Measurements from ENCODE around the gene ARL14. TPM values are rescaled to one million over a fixed set of nuclear protein-coding genes. Genes with fewer than 3 reads are reported as not detected.

ARL14 gene
- total RNA-seq, 5 donors from 2014 or later (not counting 1 experiment from before 2014, with no cell fraction given) = not detected

GRCh38 chr3:160720123-160720746, 43.3 kb downstream of the ARL14 start:
- no peaks in the 10 kb centered on the region for H3K9me3 Mint-ChIP-seq

GRCh38 chr3:160722331-160722730, 45.4 kb downstream of the ARL14 start:
- WGBS (ENCODE audit: insufficient coverage) = no CpG with 5 or more reads among the region's 2 CpGs
- no peak for DNase-seq
- CTCF ChIA-PET = no interaction called here

More at GRCh38 chr3:160720123-160720746, 43.3 kb downstream of the ARL14 start:
- no peak overlapping the region for H3K4me3 ChIP-seq (ENCODE audit: control insufficient read depth in 1 of 2, extremely low read depth in 1 of 2, low read length in 1 of 2)
- peaks cover 0 to 16% of the 10 kb centered on the region in 2 experiments for H3K27me3 ChIP-seq (replicated peaks in 1 of 2; ENCODE audit: control insufficient read depth in 2 of 2, extremely low read depth in 1 of 2, insufficient read depth in 2 of 2, low read length in 1 of 2)
- Mint-ChIP-seq H3K27ac (no peak overlapping the region), H3K4me3 (no peak overlapping the region), H3K36me3 (no peaks in the 10 kb centered on the region), H3K27me3 (peaks cover 0 to 11% of the 10 kb centered on the region in 2 donors), H3K4me1 (no peaks in the 10 kb centered on the region)
- no peaks in the 10 kb centered on the region for H3K36me3 ChIP-seq (ENCODE audit: control insufficient read depth in 2 of 2, extremely low read depth in 1 of 2, insufficient read depth in 1 of 2, low read length in 1 of 2)
- DNase-seq = peak in 1 of 35 experiments; percentile 3
- no peaks in the 10 kb centered on the region for H3K9me3 ChIP-seq
- H3K4me1 ChIP-seq (ENCODE audit: control insufficient read depth in 1 of 2, extremely low read depth in 1 of 2, insufficient read depth in 2 of 2, low read length in 2 of 2) = no peaks in the 10 kb centered on the region
- ChIA-PET POLR2A (no interaction called here), CTCF (interaction anchor here (1.1 to 1.2 kb wide), 2 partner anchors 12 to 221 kb away, joined by 3 read pairs; no protein-coding TSS in a partner anchor)
- no peak for ATAC-seq (replicated peaks in 1 of 4)
- WGBS (ENCODE audit: insufficient coverage) = 83% methylated on average over 2 of the region's 5 CpGs
- no peak overlapping the region for H3K27ac ChIP-seq (ENCODE audit: low read length)

GRCh38 chr3:160725338-160725737, 48.4 kb downstream of the ARL14 start:
- no peaks in the 10 kb centered on the region for H3K4me1 ChIP-seq (ENCODE audit: control insufficient read depth in 1 of 2, extremely low read depth in 1 of 2, insufficient read depth in 2 of 2, low read length in 2 of 2)
- no peaks in the 10 kb centered on the region for H3K4me1 Mint-ChIP-seq
- WGBS (ENCODE audit: insufficient coverage) = no CpG with 5 or more reads among the region's 2 CpGs
- H3K27me3 Mint-ChIP-seq = no peaks in the 10 kb centered on the region
- no peak overlapping the region for H3K4me3 Mint-ChIP-seq
- no peak overlapping the region for H3K4me3 ChIP-seq (ENCODE audit: control insufficient read depth in 1 of 2, extremely low read depth in 1 of 2, low read length in 1 of 2)
- POLR2A ChIA-PET = no interaction called here
- H3K27ac Mint-ChIP-seq = no peak overlapping the region
- DNase-seq (no peak), ATAC-seq (replicated peaks in 1 of 4) (no peak)
- H3K9me3 Mint-ChIP-seq = no peaks in the 10 kb centered on the region
- no peaks in the 10 kb centered on the region for H3K9me3 ChIP-seq
- H3K27me3 ChIP-seq (replicated peaks in 1 of 2; ENCODE audit: control insufficient read depth in 2 of 2, extremely low read depth in 1 of 2, insufficient read depth in 2 of 2, low read length in 1 of 2) = no peaks in the 10 kb centered on the region
- H3K36me3 Mint-ChIP-seq = no peaks in the 10 kb centered on the region
- CTCF ChIA-PET = no interaction called here
- no peak overlapping the region for H3K27ac ChIP-seq (ENCODE audit: low read length)
- H3K36me3 ChIP-seq (ENCODE audit: control insufficient read depth in 2 of 2, extremely low read depth in 1 of 2, insufficient read depth in 1 of 2, low read length in 1 of 2) = no peaks in the 10 kb centered on the region

More at GRCh38 chr3:160722331-160722730, 45.4 kb downstream of the ARL14 start:
- Histone ChIP-seq H3K4me1 (ENCODE audit: control insufficient read depth in 1 of 2, extremely low read depth in 1 of 2, insufficient read depth in 2 of 2, low read length in 2 of 2) (no peaks in the 10 kb centered on the region), H3K4me3 (ENCODE audit: control insufficient read depth in 1 of 2, extremely low read depth in 1 of 2, low read length in 1 of 2) (no peak overlapping the region), H3K27me3 (replicated peaks in 1 of 2; ENCODE audit: control insufficient read depth in 2 of 2, extremely low read depth in 1 of 2, insufficient read depth in 2 of 2, low read length in 1 of 2) (peaks cover 0 to 16% of the 10 kb centered on the region in 2 experiments), H3K27ac (ENCODE audit: low read length) (no peak overlapping the region), H3K36me3 (ENCODE audit: control insufficient read depth in 2 of 2, extremely low read depth in 1 of 2, insufficient read depth in 1 of 2, low read length in 1 of 2) (no peaks in the 10 kb centered on the region), H3K9me3 (no peaks in the 10 kb centered on the region)
- POLR2A ChIA-PET = no interaction called here
- no peak overlapping the region for H3K27ac Mint-ChIP-seq
- H3K36me3 Mint-ChIP-seq = no peaks in the 10 kb centered on the region
- no peaks in the 10 kb centered on the region for H3K9me3 Mint-ChIP-seq
- ATAC-seq (replicated peaks in 1 of 4) = no peak
- no peak overlapping the region for H3K4me3 Mint-ChIP-seq
- H3K4me1 Mint-ChIP-seq = no peaks in the 10 kb centered on the region
- peaks cover 0 to 3% of the 10 kb centered on the region in 2 donors for H3K27me3 Mint-ChIP-seq

Other genes starting within 250 kb of the ARL14 start
- gene TRIM59, start 227.4 kb upstream of the ARL14 start, total RNA-seq = 10 to 100 TPM; 14.5 to 25.2 (median 17.7) TPM
- 10 to 100 TPM; 31.9 to 53.7 (median 43.4) TPM for gene KPNA4, start 111.6 kb upstream of the ARL14 start, total RNA-seq
- 1 to 10 TPM; 4.8 to 6.4 (median 5.7) TPM for gene PPM1L, start 79.1 kb downstream of the ARL14 start, total RNA-seq

Data from T-cell (primary cell).